ENCODE data around the gene PTCH2.
A peak's percentile ranks its signal among the peaks of the same experiment; 100 is the strongest.

PTCH2 gene

DNA sequence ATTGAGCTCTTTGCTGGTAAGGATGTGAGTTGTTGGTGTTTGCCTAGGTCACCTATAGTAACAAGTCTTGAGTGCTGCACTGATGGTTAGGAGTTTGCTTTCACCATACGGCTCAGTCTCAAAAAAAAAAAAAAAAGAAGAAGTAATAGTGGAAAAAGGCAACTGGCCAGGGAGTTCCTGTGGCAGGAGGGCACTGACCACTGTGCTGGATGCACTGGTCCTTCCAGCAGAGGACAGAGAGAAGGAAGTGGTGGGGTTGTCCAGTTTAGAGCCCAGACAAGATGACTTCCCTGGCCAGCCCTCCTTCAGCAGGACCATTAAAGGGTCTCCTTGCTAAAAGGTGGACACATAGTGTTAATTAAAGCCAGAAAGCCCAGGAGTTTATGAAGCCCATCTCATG lies 11.9 kb upstream of the PTCH2 start:
- H3K4me3 ChIP-seq (ENCODE audit: low read depth, low read length), result no peak overlapping the region
- DNase-seq (ENCODE audit: low read depth), result no peak
- TF ChIP-seq, protein P1, sequence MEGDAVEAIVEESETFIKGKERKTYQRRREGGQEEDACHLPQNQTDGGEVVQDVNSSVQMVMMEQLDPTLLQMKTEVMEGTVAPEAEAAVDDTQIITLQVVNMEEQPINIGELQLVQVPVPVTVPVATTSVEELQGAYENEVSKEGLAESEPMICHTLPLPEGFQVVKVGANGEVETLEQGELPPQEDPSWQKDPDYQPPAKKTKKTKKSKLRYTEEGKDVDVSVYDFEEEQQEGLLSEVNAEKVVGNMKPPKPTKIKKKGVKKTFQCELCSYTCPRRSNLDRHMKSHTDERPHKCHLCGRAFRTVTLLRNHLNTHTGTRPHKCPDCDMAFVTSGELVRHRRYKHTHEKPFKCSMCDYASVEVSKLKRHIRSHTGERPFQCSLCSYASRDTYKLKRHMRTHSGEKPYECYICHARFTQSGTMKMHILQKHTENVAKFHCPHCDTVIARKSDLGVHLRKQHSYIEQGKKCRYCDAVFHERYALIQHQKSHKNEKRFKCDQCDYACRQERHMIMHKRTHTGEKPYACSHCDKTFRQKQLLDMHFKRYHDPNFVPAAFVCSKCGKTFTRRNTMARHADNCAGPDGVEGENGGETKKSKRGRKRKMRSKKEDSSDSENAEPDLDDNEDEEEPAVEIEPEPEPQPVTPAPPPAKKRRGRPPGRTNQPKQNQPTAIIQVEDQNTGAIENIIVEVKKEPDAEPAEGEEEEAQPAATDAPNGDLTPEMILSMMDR (IDR thresholded peaks at IDR 0.05; ENCODE audit: low read depth, low read length, missing control alignments), result no peak

DNA sequence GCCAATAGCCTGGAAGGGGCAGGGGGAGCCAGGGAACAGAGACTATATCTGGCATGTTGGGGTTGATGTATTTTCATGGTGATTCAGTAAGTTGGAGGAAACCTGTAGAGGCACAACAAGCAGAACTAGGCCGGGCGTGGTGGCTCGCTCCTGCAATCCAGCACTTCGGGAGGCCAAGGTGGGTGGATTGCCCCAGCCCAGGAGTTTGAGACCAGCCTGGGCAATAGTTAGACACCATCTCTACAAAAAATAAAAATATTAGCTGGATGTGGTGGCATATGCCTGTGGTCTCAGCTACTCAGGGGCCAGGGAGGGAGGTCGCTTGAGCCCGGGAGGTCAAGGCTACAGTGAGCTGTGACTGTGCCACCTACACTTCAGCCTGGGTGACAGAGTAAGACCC lies 10.1 kb upstream of the PTCH2 start:
- DNase-seq (ENCODE audit: low read depth), result no peak
- H3K4me3 ChIP-seq (ENCODE audit: low read depth, low read length), result no peak overlapping the region
- TF ChIP-seq, protein P1 (IDR thresholded peaks at IDR 0.05; ENCODE audit: low read depth, low read length, missing control alignments), result no peak

DNA sequence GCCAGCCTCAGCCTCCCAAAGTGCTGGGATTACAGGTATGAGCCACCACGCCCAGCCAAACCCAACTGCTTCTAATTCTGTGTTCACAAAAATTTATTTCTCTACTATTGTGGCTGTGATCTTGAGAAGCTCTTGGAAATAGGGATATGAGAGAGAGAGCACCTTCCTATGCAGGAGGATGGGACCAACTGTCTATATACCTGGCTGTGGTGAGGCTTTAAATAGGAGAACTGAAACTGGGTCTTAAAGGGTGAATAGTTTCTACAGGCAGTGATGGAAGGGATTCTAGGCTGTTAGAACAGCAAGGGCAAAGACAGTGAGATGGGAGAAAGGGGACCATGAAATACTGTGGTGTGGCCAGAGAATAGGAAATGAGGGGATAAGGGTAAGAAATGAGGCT lies 8.3 kb upstream of the PTCH2 start:
- TF ChIP-seq, protein P1 (IDR thresholded peaks at IDR 0.05; ENCODE audit: low read depth, low read length, missing control alignments), result no peak
- peak; percentile 15 for DNase-seq (ENCODE audit: low read depth)
- no peak overlapping the region for H3K4me3 ChIP-seq (ENCODE audit: low read depth, low read length)

DNA sequence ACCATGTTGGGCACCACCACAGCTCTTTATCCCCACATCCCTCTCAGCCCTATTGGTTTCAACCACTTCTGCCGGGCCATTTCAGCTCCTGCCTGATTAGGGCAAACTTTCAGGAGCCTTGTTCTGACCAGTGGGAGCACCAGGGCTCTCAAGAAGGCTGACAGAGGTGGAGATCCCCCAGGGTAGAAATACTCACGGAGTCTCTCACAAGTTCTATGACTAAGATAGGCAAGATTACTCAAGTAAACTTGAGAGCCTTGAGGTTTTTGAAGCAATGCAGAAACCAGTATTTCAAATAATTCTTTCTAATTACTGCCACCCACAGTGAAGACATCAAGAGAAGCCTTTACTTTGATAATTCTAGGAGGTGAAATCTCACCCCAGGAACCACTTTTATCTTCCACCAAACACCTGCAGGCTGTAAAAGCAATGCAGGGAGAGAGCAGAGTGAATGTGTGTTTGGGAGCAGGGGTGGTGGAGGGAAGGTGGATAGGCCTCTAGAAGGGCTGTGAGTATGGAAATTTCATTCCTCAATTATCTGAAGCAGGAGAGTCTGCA lies 6.6 kb upstream of the PTCH2 start:
- no peak for DNase-seq (ENCODE audit: low read depth)
- no peak overlapping the region for H3K4me3 ChIP-seq (ENCODE audit: low read depth, low read length)
- TF ChIP-seq, protein P1 (IDR thresholded peaks at IDR 0.05; ENCODE audit: low read depth, low read length, missing control alignments), result no peak

DNA sequence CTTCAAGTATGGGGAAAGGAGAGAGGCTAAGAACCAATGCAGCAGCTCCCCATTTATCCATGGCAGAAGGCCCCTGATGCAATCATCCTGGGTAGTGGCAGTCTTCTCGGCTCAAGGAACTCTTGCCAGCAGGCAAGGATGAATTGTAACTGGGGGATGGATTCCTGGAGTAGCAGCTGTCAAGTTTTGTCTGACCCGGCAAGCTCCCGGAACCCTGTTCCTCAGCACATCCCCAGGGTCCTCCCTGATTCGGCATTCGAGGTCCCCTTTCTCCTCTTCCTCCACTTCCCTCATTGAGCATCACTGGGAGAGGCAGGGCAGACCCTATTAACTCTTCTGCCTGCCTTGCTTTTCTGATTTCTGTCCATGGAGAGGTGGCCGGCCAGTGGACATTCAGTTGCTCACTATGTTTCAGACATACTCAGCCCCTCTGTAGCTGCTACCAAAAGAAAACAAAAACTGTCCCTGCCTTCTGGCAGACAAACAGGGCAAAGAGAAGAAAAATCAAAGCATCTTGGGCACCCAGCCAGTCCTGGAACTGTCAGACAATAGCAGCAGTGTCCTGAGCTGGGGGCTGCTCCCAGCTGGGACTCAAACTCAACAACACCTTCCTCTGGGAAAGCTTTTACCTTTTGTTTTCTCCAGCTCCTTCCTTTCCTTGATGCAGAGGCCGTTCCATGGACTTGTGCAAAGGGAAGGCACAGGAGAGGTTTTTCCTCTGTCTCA lies 5.6 kb upstream of the PTCH2 start:
- TF ChIP-seq, protein P1 (IDR thresholded peaks at IDR 0.05; ENCODE audit: low read depth, low read length, missing control alignments), result no peak
- no peak for DNase-seq (ENCODE audit: low read depth)

DNA sequence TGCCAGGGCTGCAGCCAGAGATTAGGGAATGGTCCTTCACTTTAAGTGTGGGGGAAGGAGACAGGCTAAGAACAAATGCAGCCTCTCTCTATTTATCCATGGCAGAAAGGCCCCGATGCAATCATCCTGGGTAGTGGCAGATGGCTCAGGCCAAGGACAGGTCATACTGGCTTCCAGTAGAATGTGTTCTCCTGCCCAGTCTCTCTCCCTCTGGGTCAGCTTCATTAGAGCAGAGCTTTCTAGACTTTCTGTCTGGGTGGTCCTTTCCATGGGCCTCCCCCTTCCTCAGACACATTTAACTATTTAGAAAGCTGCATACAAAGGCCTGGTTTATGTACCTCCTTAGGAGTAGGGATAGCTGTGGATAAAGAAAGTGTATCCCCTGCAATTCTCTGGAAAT lies 4.8 kb upstream of the PTCH2 start:
- DNase-seq (ENCODE audit: low read depth), result no peak
- no peak overlapping the region for H3K4me3 ChIP-seq (ENCODE audit: low read depth, low read length)
- TF ChIP-seq, protein P1 (IDR thresholded peaks at IDR 0.05; ENCODE audit: low read depth, low read length, missing control alignments), result no peak

More for the DNA sequence above, 5.6 kb upstream of the PTCH2 start:
- no peak overlapping the region for H3K4me3 ChIP-seq (ENCODE audit: low read depth, low read length)

DNA sequence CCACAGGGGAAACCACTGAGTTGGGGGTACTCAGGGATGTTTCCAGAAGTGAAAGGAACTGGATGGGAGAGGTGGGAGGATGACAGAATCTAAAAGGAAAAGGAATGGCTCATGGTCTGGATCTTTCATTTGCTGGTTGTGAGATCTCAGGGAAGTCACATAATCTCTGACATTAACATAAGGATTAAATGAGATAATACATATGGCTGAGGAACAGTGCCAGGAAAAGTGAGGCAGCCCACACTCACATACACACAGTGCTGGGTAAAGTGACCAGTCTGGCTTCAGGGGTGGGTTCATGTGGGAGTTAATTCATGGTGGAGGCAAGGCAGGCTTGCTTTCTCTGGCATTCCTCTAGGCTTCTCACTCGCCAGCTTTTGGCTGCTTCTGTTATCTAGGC lies 3.9 kb upstream of the PTCH2 start:
- DNase-seq (ENCODE audit: low read depth), result no peak
- no peak overlapping the region for H3K4me3 ChIP-seq (ENCODE audit: low read depth, low read length)
- TF ChIP-seq, protein P1 (IDR thresholded peaks at IDR 0.05; ENCODE audit: low read depth, low read length, missing control alignments), result no peak

Measured in GM12864 (cell line).